Naive thymus-derived CD8-positive, alpha-beta T cell (primary cell): ENCODE data around the gene EPHA6. TPM values are rescaled to one million over a fixed set of nuclear protein-coding genes. Genes with fewer than 3 reads are reported as not detected.

Experiments
- ATAC-seq, 2 donors: fragments of 150-1000 bp; cut with Tn5 transposase in 1 of 2; sonication (Bioruptor Pico), chemical (Tn5 transposase) in 1 of 2; 1 replicate in 1 of 2; 2 replicates in 1 of 2; pipeline ENCODE4 v1.10.0; 2021; ENCODE audit warnings: mild to moderate bottlenecking in 2 of 2, moderate library complexity in 2 of 2
- POLR2A ChIA-PET: fragments of 350-600 bp; sonication (Branson Sonifier 250); formaldehyde crosslinking; loops from one replicate; lab custom pipeline; 2021; ENCODE audit warnings: antibody characterized with exemption; lab: Charles Lee
- DNase-seq, 10 donors: peaks; one replicate each; pipeline versions ENCODE4 v3.0.0 to v3.0.0-alpha.2; 2020 to 2022
- H3K27ac Mint-ChIP-seq, 10 donors: one replicate each; pipeline ENCODE4 v1.8.0; 2020 to 2022; ENCODE audit warnings: mild to moderate bottlenecking in 10 of 10, mixed read lengths in 10 of 10, moderate library complexity in 4 of 10, inconsistent platforms in 1 of 10
- H3K27me3 Mint-ChIP-seq, 5 donors: one replicate each; pipeline ENCODE4 v1.8.0; 2021 to 2022; ENCODE audit warnings: mixed read lengths in 5 of 5
- H3K36me3 Mint-ChIP-seq, 3 donors: one replicate each; pipeline ENCODE4 v1.8.0; 2020 to 2022; ENCODE audit warnings: mixed read lengths in 3 of 3, mild to moderate bottlenecking in 2 of 3, inconsistent platforms in 1 of 3
- H3K4me1 Mint-ChIP-seq, 4 donors: one replicate each; pipeline ENCODE4 v1.8.0; 2021 to 2022; ENCODE audit warnings: mixed read lengths in 4 of 4
- H3K4me3 Mint-ChIP-seq, 10 donors: one replicate each; pipeline ENCODE4 v1.8.0; 2020 to 2022; ENCODE audit warnings: mild to moderate bottlenecking in 10 of 10, mixed read lengths in 10 of 10, moderate library complexity in 6 of 10, inconsistent platforms in 1 of 10
- H3K9me3 Mint-ChIP-seq, 9 donors: one replicate each; pipeline ENCODE4 v1.8.0; 2020 to 2022; ENCODE audit warnings: mixed read lengths in 9 of 9, mild to moderate bottlenecking in 3 of 9, inconsistent platforms in 1 of 9, moderate library complexity in 1 of 9
- polyA plus RNA-seq, 3 donors: library from polyadenylated mRNA; unstranded; fragments of 300-500 nt; fragmentation: Illumina TruSeq; gene quantifications; one replicate each; pipeline ENCODE4 v1.2.3, GENCODE V29; 2021
- total RNA-seq, 8 experiments: library from RNA in 2 of 8; stranded (reverse) in 2 of 8; gene quantifications; one replicate each; pipeline ENCODE4 v1.2.3 and lab custom pipeline; 2021 to 2026

The EPHA6 gene
- total and polyA plus RNA-seq, 5 experiments from 2014 or later, result not detected

DNA sequence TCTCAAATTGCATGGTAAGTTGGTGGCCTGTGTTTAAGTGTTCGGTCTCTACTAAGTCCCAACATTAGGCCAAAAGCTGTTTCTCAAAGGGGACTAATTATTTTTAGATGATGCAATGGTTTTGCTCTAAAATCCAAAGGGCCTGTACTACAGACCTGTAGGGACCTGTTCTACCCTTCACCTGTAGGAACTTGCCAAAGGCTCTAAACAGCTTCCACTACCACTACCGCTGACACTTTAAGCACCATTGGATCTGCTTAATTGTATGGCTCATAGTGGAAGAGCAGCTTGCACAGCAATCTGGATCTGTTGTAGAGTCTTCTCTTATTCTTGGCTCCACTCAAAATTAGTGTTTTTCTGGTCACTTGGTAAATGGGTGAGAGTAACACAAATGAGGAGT is 346.8 kb downstream of the EPHA6 start:
- POLR2A ChIA-PET, result no interaction called here
- no peak overlapping the region for H3K27ac Mint-ChIP-seq
- no peaks in the 10 kb centered on the region for H3K36me3 Mint-ChIP-seq
- H3K4me3 Mint-ChIP-seq, result no peak overlapping the region
- peaks cover 0 to 17% (median 3%) of the 10 kb centered on the region in 9 donors for H3K9me3 Mint-ChIP-seq
- no peaks in the 10 kb centered on the region for H3K27me3 Mint-ChIP-seq
- no peak for DNase-seq
- ATAC-seq, result no peak
- no peaks in the 10 kb centered on the region for H3K4me1 Mint-ChIP-seq

DNA sequence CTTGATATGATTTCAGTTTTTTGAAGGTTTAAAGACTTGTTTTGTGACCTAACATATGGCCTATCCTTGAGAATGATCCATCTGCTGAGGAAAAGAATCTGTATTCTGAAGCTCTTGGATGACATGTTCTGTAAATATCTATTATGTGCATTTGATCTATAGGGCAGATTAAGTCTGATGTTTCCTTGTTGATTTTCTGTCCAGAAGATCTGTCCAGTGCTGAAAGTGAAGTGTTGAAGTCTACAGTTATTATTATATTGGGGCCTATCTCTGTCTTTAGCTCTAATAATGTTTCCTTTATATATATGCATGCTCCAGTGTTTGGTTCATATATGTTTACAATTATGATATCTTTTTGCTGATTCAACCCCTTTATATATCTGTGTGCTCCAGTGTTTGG is 362.8 kb downstream of the EPHA6 start:
- H3K36me3 Mint-ChIP-seq, result peaks cover 0 to 16% (median 0%) of the 10 kb centered on the region in 3 donors

GRCh38 chr3:97181704-97182103 is 367.3 kb downstream of the EPHA6 start:
- Mint-ChIP-seq H3K27me3 (no peaks in the 10 kb centered on the region), H3K36me3 (peaks cover 0 to 16% (median 0%) of the 10 kb centered on the region in 3 donors), H3K4me1 (no peaks in the 10 kb centered on the region), H3K9me3 (peaks cover 4 to 34% (median 21%) of the 10 kb centered on the region in 9 donors), H3K27ac (no peak overlapping the region), H3K4me3 (no peak overlapping the region)
- POLR2A ChIA-PET, result no interaction called here
- no peak for DNase-seq
- no peak for ATAC-seq

More for the DNA sequence above, 362.8 kb downstream of the EPHA6 start:
- DNase-seq (no peak), ATAC-seq (no peak)
- no peaks in the 10 kb centered on the region for H3K27me3 Mint-ChIP-seq
- POLR2A ChIA-PET, result no interaction called here
- H3K9me3 Mint-ChIP-seq, result peaks cover 9 to 49% (median 21%) of the 10 kb centered on the region in 9 donors
- no peak overlapping the region for H3K27ac Mint-ChIP-seq
- no peak overlapping the region for H3K4me3 Mint-ChIP-seq
- H3K4me1 Mint-ChIP-seq, result no peaks in the 10 kb centered on the region

GRCh38 chr3:97187771-97188170 is 373.4 kb downstream of the EPHA6 start:
- Mint-ChIP-seq H3K9me3 (peaks cover 0 to 6% (median 4%) of the 10 kb centered on the region in 9 donors), H3K36me3 (no peaks in the 10 kb centered on the region), H3K27ac (no peak overlapping the region), H3K4me1 (no peaks in the 10 kb centered on the region), H3K27me3 (no peaks in the 10 kb centered on the region), H3K4me3 (no peak overlapping the region)
- DNase-seq (no peak), ATAC-seq (no peak)
- POLR2A ChIA-PET, result no interaction called here

- Mint-ChIP-seq H3K27me3 (no peaks in the 10 kb centered on the region), H3K27ac (no peak overlapping the region), H3K36me3 (no peaks in the 10 kb centered on the region), H3K4me1 (no peaks in the 10 kb centered on the region), H3K9me3 (peaks cover 0 to 8% (median 4%) of the 10 kb centered on the region in 9 donors), H3K4me3 (no peak overlapping the region)
- ATAC-seq (no peak), DNase-seq (no peak)
- POLR2A ChIA-PET, result no interaction called here
Measured at GRCh38 chr3:97189835-97190234, 375.4 kb downstream of the EPHA6 start.

GRCh38 chr3:97197083-97197482 is 382.7 kb downstream of the EPHA6 start:
- Mint-ChIP-seq H3K4me1 (no peaks in the 10 kb centered on the region), H3K4me3 (no peak overlapping the region), H3K9me3 (peaks cover 0 to 13% (median 4%) of the 10 kb centered on the region in 9 donors), H3K27me3 (no peaks in the 10 kb centered on the region), H3K36me3 (peaks cover 0 to 15% (median 0%) of the 10 kb centered on the region in 3 donors), H3K27ac (no peak overlapping the region)
- POLR2A ChIA-PET, result no interaction called here
- no peak for DNase-seq
- ATAC-seq, result no peak

- no peak for ATAC-seq
- H3K27ac Mint-ChIP-seq, result no peak overlapping the region
- POLR2A ChIA-PET, result no interaction called here
Measured at GRCh38 chr3:97197830-97198229, 383.4 kb downstream of the EPHA6 start.

GRCh38 chr3:97200387-97200786 is 386.0 kb downstream of the EPHA6 start:
- peaks cover 0 to 15% (median 0%) of the 10 kb centered on the region in 3 donors for H3K36me3 Mint-ChIP-seq
- H3K27me3 Mint-ChIP-seq, result no peaks in the 10 kb centered on the region
- POLR2A ChIA-PET, result no interaction called here
- no peaks in the 10 kb centered on the region for H3K4me1 Mint-ChIP-seq
- DNase-seq, result no peak
- peaks cover 0 to 12% (median 0%) of the 10 kb centered on the region in 9 donors for H3K9me3 Mint-ChIP-seq
- H3K4me3 Mint-ChIP-seq, result no peak overlapping the region
- no peak for ATAC-seq
- H3K27ac Mint-ChIP-seq, result no peak overlapping the region

More at GRCh38 chr3:97197830-97198229, 383.4 kb downstream of the EPHA6 start:
- H3K27me3 Mint-ChIP-seq, result no peaks in the 10 kb centered on the region
- peaks cover 0 to 15% (median 0%) of the 10 kb centered on the region in 3 donors for H3K36me3 Mint-ChIP-seq
- no peak for DNase-seq
- no peak overlapping the region for H3K4me3 Mint-ChIP-seq
- H3K9me3 Mint-ChIP-seq, result peaks cover 0 to 14% (median 4%) of the 10 kb centered on the region in 9 donors
- no peaks in the 10 kb centered on the region for H3K4me1 Mint-ChIP-seq

GRCh38 chr3:97201814-97202213 is 387.4 kb downstream of the EPHA6 start:
- Mint-ChIP-seq H3K4me1 (no peaks in the 10 kb centered on the region), H3K4me3 (no peak overlapping the region), H3K27ac (no peak overlapping the region), H3K9me3 (peaks cover 0 to 12% (median 0%) of the 10 kb centered on the region in 9 donors), H3K27me3 (no peaks in the 10 kb centered on the region), H3K36me3 (peaks cover 0 to 12% (median 0%) of the 10 kb centered on the region in 3 donors)
- POLR2A ChIA-PET, result no interaction called here
- ATAC-seq, result no peak
- no peak for DNase-seq

DNA sequence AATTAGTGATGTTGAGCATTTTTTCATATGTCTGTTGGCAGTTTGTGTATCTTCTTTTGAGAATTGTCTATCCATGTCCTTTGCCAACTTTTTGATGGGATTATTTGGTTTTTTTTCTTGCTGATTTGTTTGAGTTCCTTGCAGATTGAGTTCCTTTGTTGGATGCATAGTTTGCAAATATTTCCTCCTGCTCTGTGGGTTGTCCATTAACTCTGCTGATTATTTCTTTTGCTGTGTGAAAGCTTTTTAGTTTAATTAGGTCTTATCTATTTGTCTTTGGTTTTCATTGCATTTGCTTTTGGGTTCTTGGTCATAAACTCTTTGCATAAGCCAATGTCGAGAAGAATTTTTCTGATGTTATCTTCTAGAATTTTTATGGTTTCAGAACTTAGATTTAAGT is 414.6 kb downstream of the EPHA6 start:
- peaks cover 0 to 14% (median 0%) of the 10 kb centered on the region in 9 donors for H3K9me3 Mint-ChIP-seq
- no peak overlapping the region for H3K27ac Mint-ChIP-seq
- no peak overlapping the region for H3K4me3 Mint-ChIP-seq
- POLR2A ChIA-PET, result no interaction called here
- no peaks in the 10 kb centered on the region for H3K36me3 Mint-ChIP-seq
- DNase-seq (no peak), ATAC-seq (no peak)
- no peaks in the 10 kb centered on the region for H3K27me3 Mint-ChIP-seq
- no peaks in the 10 kb centered on the region for H3K4me1 Mint-ChIP-seq

DNA sequence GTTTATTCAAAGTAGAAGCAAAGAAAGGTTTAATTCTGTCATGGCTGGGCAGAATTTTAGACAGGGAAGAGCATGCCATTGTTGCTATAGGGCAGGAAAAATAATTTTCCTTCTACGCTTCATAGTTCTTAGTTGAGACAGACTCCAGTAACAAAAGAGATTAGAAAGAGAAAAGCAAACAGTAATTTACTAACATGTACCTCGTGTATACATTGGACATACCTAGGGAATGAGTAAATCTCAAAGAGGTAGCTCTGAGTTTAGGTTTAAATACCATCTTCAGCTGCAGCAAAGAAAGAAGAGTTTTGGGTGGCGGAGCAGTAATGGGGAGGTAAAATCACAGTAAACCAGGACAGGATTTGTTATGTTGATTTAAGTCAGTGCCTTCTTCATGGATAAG is 416.1 kb downstream of the EPHA6 start:
- no peaks in the 10 kb centered on the region for H3K4me1 Mint-ChIP-seq
- POLR2A ChIA-PET, result no interaction called here
- no peak overlapping the region for H3K27ac Mint-ChIP-seq
- DNase-seq (no peak), ATAC-seq (no peak)
- H3K4me3 Mint-ChIP-seq, result no peak overlapping the region
- no peaks in the 10 kb centered on the region for H3K36me3 Mint-ChIP-seq
- H3K9me3 Mint-ChIP-seq, result peaks cover 0 to 14% (median 0%) of the 10 kb centered on the region in 9 donors
- H3K27me3 Mint-ChIP-seq, result no peaks in the 10 kb centered on the region

DNA sequence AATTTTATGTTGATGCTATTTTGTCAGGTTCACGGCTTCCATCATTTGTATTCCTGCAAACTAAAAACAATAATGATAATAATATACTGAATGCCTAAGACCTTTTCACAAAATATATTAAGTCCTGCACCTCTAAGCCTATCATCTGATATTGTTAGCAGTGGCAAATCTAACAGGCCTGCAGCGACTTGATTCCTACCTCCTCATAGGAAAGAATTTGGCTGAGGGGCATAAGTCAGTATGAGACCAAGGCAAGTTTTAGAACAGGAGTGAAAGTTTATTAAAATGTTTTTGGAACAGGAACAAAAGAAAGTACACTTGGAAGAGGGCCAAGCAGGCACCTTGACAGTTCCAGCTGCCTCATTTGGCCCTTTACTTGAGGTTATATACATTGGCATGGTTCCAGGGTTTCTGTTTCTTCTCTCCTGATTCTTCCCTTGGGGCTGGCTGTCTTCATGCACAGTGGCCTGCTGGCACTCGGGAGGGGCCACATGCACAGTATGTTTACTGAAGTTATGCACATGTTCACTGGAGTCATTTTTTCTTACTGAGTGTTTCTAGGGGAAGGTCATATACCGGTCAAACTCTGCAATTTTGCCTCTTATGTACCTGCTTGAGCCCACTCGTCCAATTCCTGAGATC is 418.1 kb downstream of the EPHA6 start:
- POLR2A ChIA-PET, result no interaction called here
- no peaks in the 10 kb centered on the region for H3K27me3 Mint-ChIP-seq
- H3K4me1 Mint-ChIP-seq, result no peaks in the 10 kb centered on the region
- no peak overlapping the region for H3K4me3 Mint-ChIP-seq
- DNase-seq, result no peak
- H3K9me3 Mint-ChIP-seq, result peaks cover 0 to 14% (median 0%) of the 10 kb centered on the region in 9 donors
- no peaks in the 10 kb centered on the region for H3K36me3 Mint-ChIP-seq
- ATAC-seq, result no peak
- H3K27ac Mint-ChIP-seq, result no peak overlapping the region

- no peak overlapping the region for H3K27ac Mint-ChIP-seq
- ATAC-seq (no peak), DNase-seq (no peak)
- H3K36me3 Mint-ChIP-seq, result no peaks in the 10 kb centered on the region
- peaks cover 0 to 8% (median 0%) of the 10 kb centered on the region in 9 donors for H3K9me3 Mint-ChIP-seq
- H3K4me1 Mint-ChIP-seq, result no peaks in the 10 kb centered on the region
- no peaks in the 10 kb centered on the region for H3K27me3 Mint-ChIP-seq
- POLR2A ChIA-PET, result no interaction called here
- no peak overlapping the region for H3K4me3 Mint-ChIP-seq
Measured at GRCh38 chr3:97235179-97235578, 420.8 kb downstream of the EPHA6 start.
